ENCODE data around the gene CELF5.

- TF ChIP-seq USF2 (IDR thresholded peaks at IDR 0.05; ENCODE audit: borderline replicate concordance, low read depth, low read length) (no peak), CTCF (IDR thresholded peaks at IDR 0.05 in 2 of 3, conservative IDR thresholded peaks at IDR 0.05 in 1 of 3; ENCODE audit: control insufficient read depth in 2 of 3, extremely low read depth in 1 of 3, insufficient read depth in 1 of 3, low read depth in 3 of 3, low read length in 3 of 3) (peak in 2 of 3 experiments; percentile 15 to 23; a peak in 2 of 6 replicates), CREB1 (IDR thresholded peaks at IDR 0.05; ENCODE audit: low read depth) (no peak), JUNB (IDR thresholded peaks at IDR 0.05) (no peak), ESRRA (IDR thresholded peaks at IDR 0.05; ENCODE audit: low read length) (peak; percentile 78; the same call in 1 of the 2 replicates), STAT1 (conservative IDR thresholded peaks at IDR 0.05) (no peak), TAF1 (IDR thresholded peaks at IDR 0.05; ENCODE audit: borderline replicate concordance, low read depth, low read length) (0 out of 2 replicates have a peak, but pooled peaks have one; percentile 28), CEBPB (IDR thresholded peaks at IDR 0.05; ENCODE audit: borderline replicate concordance in 1 of 2, low read depth in 2 of 2, low read length in 2 of 2) (no peak), NR2F1 (conservative IDR thresholded peaks at IDR 0.05) (no peak), KLF5 (IDR thresholded peaks at IDR 0.05; ENCODE audit: partially characterized antibody) (no peak), MTA3 (IDR thresholded peaks at IDR 0.05; ENCODE audit: borderline replicate concordance, low read length) (no peak), EZH2 (IDR thresholded peaks at IDR 0.05; ENCODE audit: borderline replicate concordance, control insufficient read depth, low read depth, low read length) (no peak), HDGF (IDR thresholded peaks at IDR 0.05) (0 out of 2 replicates have a peak, but pooled peaks have one; percentile 20)
These were observed 46.0 kb upstream of the CELF5 start, which contains the start of gene S1PR4 for GRCh38 chr19:3178377-3178972.
